Heart left ventricle (tissue), 13 donors: Measurements from ENCODE around the gene MIP.
"Not testable (repeated sequence)": the region's sequence is repeated elsewhere in the genome, so short reads cannot be mapped to it uniquely, and the experiment has no call there.

Source experiments
- CTCF ChIP-seq, 12 donors: fragments of 200-600 bp; sonication (generic) in 4 of 12; IDR thresholded peaks; one replicate each; pipeline versions ENCODE4 v1.5.0 to v1.8.0; 2018 to 2022; ENCODE audit warnings: antibody characterized with exemption in 12 of 12, mild to moderate bottlenecking in 5 of 12
- POLR2A ChIP-seq, 2 donors: fragments of 450-650 bp; IDR thresholded peaks; one replicate each; pipeline ENCODE4 v1.6.1; 2017; ENCODE audit warnings: antibody characterized with exemption in 2 of 2, mild to moderate bottlenecking in 2 of 2, moderate library complexity in 2 of 2
- donor health status: ischemic (EF 13 %, LVEDD 7.1; RV severe dilation, severe dysfunction).
- donor health status: DM: no; HTN: yes; CAD: no.
- donor health status: DM: no; HTN: no; CAD: no.
- donor health status: ischemic (EF 25% LVEDD 6.9; RV normal size, moderate dysfunction).
- donor health status: ischemic (EF 25% LVEDD 5.7; RV mildly dilated, moderate dysfunction).
- donor health status: ischemic (EF 35%, LVEDD 5.7; RV mildly dilated, moderate dysfunction).
- donor health status: nonischemic (EF 11% LVEDD 7.7; RV severe dilation, severe dysfunction).
- donor health status: DM: yes; HTN: yes; CAD: no.
- donor health status: PGD.
- donor health status: ischemic (EF 29% LVEDD 5.4; RV normal size, mild dysfunction).
- donor health status: nonischemic (EF 23%, LVEDD 6.1; RV moderate dilation, normal function).

- not testable (repeated sequence) for TF ChIP-seq POLR2A, CTCF (IDR thresholded peaks at IDR 0.05)
These were observed 53.3 kb downstream of the MIP start for GRCh38 chr12:56401125-56401524.
